ENCODE results near the gene SLC5A9.
"Not testable (repeated sequence)": the region's sequence is repeated elsewhere in the genome, so short reads cannot be mapped to it uniquely, and the experiment has no call there.

Gene SLC5A9

DNA sequence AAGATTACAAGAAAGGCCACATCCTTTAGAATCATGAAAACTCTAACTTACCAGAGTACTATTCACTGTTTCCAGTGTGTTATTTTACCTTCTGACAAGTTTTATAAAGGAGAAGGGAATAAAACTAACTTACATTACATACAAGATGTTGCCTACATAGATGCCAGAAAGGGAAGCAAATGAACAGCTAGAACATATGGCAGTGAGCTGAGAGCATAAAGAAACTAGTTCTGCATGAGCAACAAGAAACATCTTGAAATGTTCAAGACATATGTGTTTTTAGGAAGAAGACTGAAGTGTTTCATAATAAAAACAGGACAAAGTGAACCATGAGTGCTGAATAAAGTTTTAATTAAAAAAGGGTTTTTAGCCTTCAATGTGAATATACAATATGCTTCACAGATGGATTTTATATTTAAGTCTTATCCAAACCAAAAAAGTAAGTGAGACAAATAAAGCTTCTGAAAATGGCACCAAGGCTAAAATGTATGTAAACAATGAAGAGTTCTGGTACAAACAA, 39.4 kb downstream of the SLC5A9 start:
- no peak for TF ChIP-seq EZH2phosphoT487 (conservative IDR thresholded peaks at IDR 0.05; ENCODE audit: low read length)
- TF ChIP-seq, protein P1, sequence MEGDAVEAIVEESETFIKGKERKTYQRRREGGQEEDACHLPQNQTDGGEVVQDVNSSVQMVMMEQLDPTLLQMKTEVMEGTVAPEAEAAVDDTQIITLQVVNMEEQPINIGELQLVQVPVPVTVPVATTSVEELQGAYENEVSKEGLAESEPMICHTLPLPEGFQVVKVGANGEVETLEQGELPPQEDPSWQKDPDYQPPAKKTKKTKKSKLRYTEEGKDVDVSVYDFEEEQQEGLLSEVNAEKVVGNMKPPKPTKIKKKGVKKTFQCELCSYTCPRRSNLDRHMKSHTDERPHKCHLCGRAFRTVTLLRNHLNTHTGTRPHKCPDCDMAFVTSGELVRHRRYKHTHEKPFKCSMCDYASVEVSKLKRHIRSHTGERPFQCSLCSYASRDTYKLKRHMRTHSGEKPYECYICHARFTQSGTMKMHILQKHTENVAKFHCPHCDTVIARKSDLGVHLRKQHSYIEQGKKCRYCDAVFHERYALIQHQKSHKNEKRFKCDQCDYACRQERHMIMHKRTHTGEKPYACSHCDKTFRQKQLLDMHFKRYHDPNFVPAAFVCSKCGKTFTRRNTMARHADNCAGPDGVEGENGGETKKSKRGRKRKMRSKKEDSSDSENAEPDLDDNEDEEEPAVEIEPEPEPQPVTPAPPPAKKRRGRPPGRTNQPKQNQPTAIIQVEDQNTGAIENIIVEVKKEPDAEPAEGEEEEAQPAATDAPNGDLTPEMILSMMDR (IDR thresholded peaks at IDR 0.05; ENCODE audit: insufficient read depth, low read length, poor library complexity, severe bottlenecking) = no peak
- Histone ChIP-seq H3K4me3 (ENCODE audit: insufficient read depth, low read length, poor library complexity, severe bottlenecking) (no peak overlapping the region), H3F3A (ENCODE audit: insufficient read depth) (no peaks in the 10 kb centered on the region)

DNA sequence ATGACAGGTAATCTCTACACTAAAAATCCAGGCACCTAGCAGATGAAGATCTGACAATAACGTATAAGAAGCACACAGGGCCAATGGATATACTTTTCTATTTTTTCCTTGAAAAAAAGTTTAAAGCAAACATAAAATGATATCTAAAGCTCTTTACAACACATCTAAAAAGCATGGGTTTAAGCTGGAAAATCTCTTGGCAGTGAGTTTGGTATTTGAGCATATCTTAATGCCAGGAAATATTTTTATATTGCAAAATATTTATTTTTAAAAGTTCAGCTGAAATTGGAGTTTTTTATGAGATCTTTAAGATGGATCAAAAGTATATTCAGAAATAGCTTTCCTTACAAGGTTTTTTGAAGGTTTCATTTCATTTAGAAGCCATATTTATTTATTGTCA, 40.5 kb downstream of the SLC5A9 start:
- Histone ChIP-seq H3K27me3 (ENCODE audit: low read length) (no peaks in the 10 kb centered on the region), H3K79me2 (ENCODE audit: insufficient read depth, low read length) (no peaks in the 10 kb centered on the region), H3K36me3 (ENCODE audit: low read length) (no peaks in the 10 kb centered on the region), H3K9ac (ENCODE audit: low read length) (no peak overlapping the region), H4K20me1 (ENCODE audit: low read depth, low read length) (no peaks in the 10 kb centered on the region), H3K9me2 (replicated peaks; ENCODE audit: insufficient read depth, low read length) (no peaks in the 10 kb centered on the region), H3K4me2 (ENCODE audit: low read depth, low read length, poor library complexity, severe bottlenecking) (no peak overlapping the region), H3K9me3 (ENCODE audit: insufficient read depth, low read length) (no peaks in the 10 kb centered on the region), H3K4me3 (ENCODE audit: insufficient read depth, low read length, poor library complexity, severe bottlenecking) (no peak overlapping the region), H2AFZ (ENCODE audit: low read depth, low read length, severe bottlenecking) (no peak overlapping the region), H3K27ac (ENCODE audit: low read depth, low read length) (no peak overlapping the region), H3F3A (ENCODE audit: insufficient read depth) (no peaks in the 10 kb centered on the region)
- TF ChIP-seq EZH2phosphoT487 (conservative IDR thresholded peaks at IDR 0.05; ENCODE audit: low read length) = no peak
- TF ChIP-seq, protein P1 (IDR thresholded peaks at IDR 0.05; ENCODE audit: insufficient read depth, low read length, poor library complexity, severe bottlenecking) = no peak

More for the DNA sequence above, 39.4 kb downstream of the SLC5A9 start:
- Histone ChIP-seq H2AFZ (ENCODE audit: low read depth, low read length, severe bottlenecking) (no peak overlapping the region), H3K27me3 (ENCODE audit: low read length) (no peaks in the 10 kb centered on the region), H3K4me2 (ENCODE audit: low read depth, low read length, poor library complexity, severe bottlenecking) (no peak overlapping the region), H3K79me2 (ENCODE audit: insufficient read depth, low read length) (no peaks in the 10 kb centered on the region), H3K27ac (ENCODE audit: low read depth, low read length) (no peak overlapping the region), H4K20me1 (ENCODE audit: low read depth, low read length) (no peaks in the 10 kb centered on the region), H3K9me2 (replicated peaks; ENCODE audit: insufficient read depth, low read length) (no peaks in the 10 kb centered on the region), H3K9ac (ENCODE audit: low read length) (no peak overlapping the region), H3K9me3 (ENCODE audit: insufficient read depth, low read length) (no peaks in the 10 kb centered on the region), H3K36me3 (ENCODE audit: low read length) (no peaks in the 10 kb centered on the region)

DNA sequence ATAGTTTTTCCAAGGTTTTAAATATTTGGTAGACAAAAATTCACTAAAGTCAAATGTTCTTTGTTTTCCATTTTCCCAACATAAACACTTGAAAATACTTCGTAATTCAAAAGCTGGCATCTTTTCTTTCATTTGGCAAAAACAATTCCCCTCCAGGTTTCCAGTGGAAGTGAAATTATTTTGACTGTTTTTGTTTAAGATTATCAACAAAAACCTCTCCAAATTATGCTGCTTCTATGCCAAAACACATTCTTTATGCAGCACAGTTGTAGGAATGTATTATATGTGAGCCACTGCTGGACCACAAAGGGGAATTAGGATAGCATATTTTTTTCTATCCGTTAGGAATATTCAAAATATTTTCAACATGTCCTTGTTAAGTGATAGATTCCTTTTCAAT, 44.1 kb downstream of the SLC5A9 start:
- H3K36me3 ChIP-seq (ENCODE audit: low read length) = no peaks in the 10 kb centered on the region
- no peaks in the 10 kb centered on the region for H4K20me1 ChIP-seq (ENCODE audit: low read depth, low read length)
- H2AFZ ChIP-seq (ENCODE audit: low read depth, low read length, severe bottlenecking) = no peak overlapping the region
- H3K4me3 ChIP-seq (ENCODE audit: insufficient read depth, low read length, poor library complexity, severe bottlenecking) = no peak overlapping the region
- TF ChIP-seq EZH2phosphoT487 (conservative IDR thresholded peaks at IDR 0.05; ENCODE audit: low read length) = no peak
- TF ChIP-seq, protein P1 (IDR thresholded peaks at IDR 0.05; ENCODE audit: insufficient read depth, low read length, poor library complexity, severe bottlenecking) = no peak
- no peak overlapping the region for H3K27ac ChIP-seq (ENCODE audit: low read depth, low read length)
- H3K27me3 ChIP-seq (ENCODE audit: low read length) = no peaks in the 10 kb centered on the region
- H3K9ac ChIP-seq (ENCODE audit: low read length) = no peak overlapping the region
- no peaks in the 10 kb centered on the region for H3F3A ChIP-seq (ENCODE audit: insufficient read depth)
- H3K4me2 ChIP-seq (ENCODE audit: low read depth, low read length, poor library complexity, severe bottlenecking) = no peak overlapping the region
- H3K9me3 ChIP-seq (ENCODE audit: insufficient read depth, low read length) = no peaks in the 10 kb centered on the region
- no peaks in the 10 kb centered on the region for H3K9me2 ChIP-seq (replicated peaks; ENCODE audit: insufficient read depth, low read length)
- no peaks in the 10 kb centered on the region for H3K79me2 ChIP-seq (ENCODE audit: insufficient read depth, low read length)

DNA sequence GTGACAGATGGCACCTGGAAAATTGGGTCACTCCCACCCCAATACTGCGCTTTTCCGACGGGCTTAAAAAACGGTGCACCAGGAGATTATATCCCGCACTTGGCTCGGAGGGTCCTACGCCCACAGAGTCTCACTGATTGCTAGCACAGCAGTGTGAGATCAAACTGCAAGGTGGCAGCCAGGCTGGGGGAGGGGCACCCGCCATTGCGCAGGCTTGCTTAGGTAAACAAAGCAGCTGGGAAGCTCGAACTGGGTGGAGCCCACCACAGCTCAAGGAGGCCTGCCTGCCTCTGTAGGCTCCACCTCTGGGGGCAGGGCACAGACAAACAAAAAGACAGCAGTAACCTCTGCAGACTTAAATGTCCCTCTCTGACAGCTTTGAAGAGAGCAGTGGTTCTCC, 54.9 kb downstream of the SLC5A9 start:
- H3K9ac ChIP-seq (ENCODE audit: low read length); H3K4me2 ChIP-seq (ENCODE audit: low read depth, low read length, poor library complexity, severe bottlenecking); H3K9me2 ChIP-seq (replicated peaks; ENCODE audit: insufficient read depth, low read length); H4K20me1 ChIP-seq (ENCODE audit: low read depth, low read length); H3K9me3 ChIP-seq (ENCODE audit: insufficient read depth, low read length); H3K27me3 ChIP-seq (ENCODE audit: low read length); H3K36me3 ChIP-seq (ENCODE audit: low read length); H3K79me2 ChIP-seq (ENCODE audit: insufficient read depth, low read length); H2AFZ ChIP-seq (ENCODE audit: low read depth, low read length, severe bottlenecking); H3F3A ChIP-seq (ENCODE audit: insufficient read depth); H3K4me3 ChIP-seq (ENCODE audit: insufficient read depth, low read length, poor library complexity, severe bottlenecking); H3K27ac ChIP-seq (ENCODE audit: low read depth, low read length): not testable (repeated sequence)

DNA sequence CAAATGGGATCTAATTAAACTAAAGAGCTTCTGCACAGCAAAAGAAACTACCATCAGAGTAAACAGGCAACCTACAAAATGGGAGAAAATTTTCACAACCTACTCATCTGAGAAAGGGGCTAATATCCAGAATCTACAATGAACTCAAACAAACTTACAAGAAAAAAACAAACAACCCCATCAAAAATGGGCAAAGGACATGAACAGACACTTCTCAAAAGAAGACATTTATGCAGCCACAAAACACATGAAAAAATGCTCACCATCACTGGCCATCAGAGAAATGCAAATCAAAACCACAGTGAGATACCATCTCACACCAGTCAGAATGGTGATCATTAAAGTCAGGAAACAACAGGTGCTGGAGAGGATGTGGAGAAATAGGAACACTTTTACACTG, 59.8 kb downstream of the SLC5A9 start:
- not testable (repeated sequence) for H3K4me3 ChIP-seq (ENCODE audit: insufficient read depth, low read length, poor library complexity, severe bottlenecking); H3K9me2 ChIP-seq (replicated peaks; ENCODE audit: insufficient read depth, low read length); H3K79me2 ChIP-seq (ENCODE audit: insufficient read depth, low read length); H2AFZ ChIP-seq (ENCODE audit: low read depth, low read length, severe bottlenecking); H3K4me2 ChIP-seq (ENCODE audit: low read depth, low read length, poor library complexity, severe bottlenecking); H3K27ac ChIP-seq (ENCODE audit: low read depth, low read length); H3K36me3 ChIP-seq (ENCODE audit: low read length); H3F3A ChIP-seq (ENCODE audit: insufficient read depth); H3K27me3 ChIP-seq (ENCODE audit: low read length); H4K20me1 ChIP-seq (ENCODE audit: low read depth, low read length); H3K9me3 ChIP-seq (ENCODE audit: insufficient read depth, low read length); H3K9ac ChIP-seq (ENCODE audit: low read length)
